Stimulated activated CD4-positive, alpha-beta T cell treated with anti-CD3 and anti-CD28 coated beads, Interleukin-4, amount 100 ng/mL, for 48 hours (primary cell): ENCODE data around the gene IMPA2.
"Not testable (repeated sequence)": the region's sequence is repeated elsewhere in the genome, so short reads cannot be mapped to it uniquely, and the experiment has no call there.

Experiments
- DNase-seq, 2 donors: peaks; one replicate each; pipeline ENCODE4 v3.0.0-alpha.2; 2020; ENCODE audit warnings: low read depth in 2 of 2

Gene IMPA2

GRCh38 chr18:12028040-12028628 lies 46.8 kb downstream of the IMPA2 start:
- no peak for DNase-seq

GRCh38 chr18:12028674-12029073 lies 47.4 kb downstream of the IMPA2 start:
- DNase-seq, result no peak

- DNase-seq, result no peak
These were observed 48.7 kb downstream of the IMPA2 start for GRCh38 chr18:12029786-12030584.

- no peak for DNase-seq
These were observed 49.4 kb downstream of the IMPA2 start for GRCh38 chr18:12030670-12031069.

- DNase-seq, result no peak
These were observed 49.9 kb downstream of the IMPA2 start for GRCh38 chr18:12031181-12031580.

GRCh38 chr18:12031846-12032245 lies 50.5 kb downstream of the IMPA2 start:
- no peak for DNase-seq

- DNase-seq, result no peak
These were observed 51.7 kb downstream of the IMPA2 start for GRCh38 chr18:12032786-12033642.

GRCh38 chr18:12033643-12034025 lies 52.3 kb downstream of the IMPA2 start:
- DNase-seq, result no peak

GRCh38 chr18:12034241-12035100 lies 53.2 kb downstream of the IMPA2 start:
- no peak for DNase-seq

- no peak for DNase-seq
These were observed 54.2 kb downstream of the IMPA2 start for GRCh38 chr18:12035481-12035880.

- DNase-seq, result no peak
These were observed 55.0 kb downstream of the IMPA2 start for GRCh38 chr18:12036201-12036751.

GRCh38 chr18:12038082-12038638 lies 56.9 kb downstream of the IMPA2 start:
- DNase-seq, result peak in 1 of 2 donors; percentile 24

GRCh38 chr18:12038639-12039539 lies 57.6 kb downstream of the IMPA2 start:
- DNase-seq, result peak; percentile 68 to 69

- not testable (repeated sequence) for DNase-seq
These were observed 58.2 kb downstream of the IMPA2 start for GRCh38 chr18:12039540-12039930.

GRCh38 chr18:12041561-12041960 lies 60.3 kb downstream of the IMPA2 start:
- peak in 1 of 2 donors; percentile 4 for DNase-seq

- no peak for DNase-seq
These were observed 62.5 kb downstream of the IMPA2 start for GRCh38 chr18:12043811-12044210.

- DNase-seq, result no peak
These were observed 63.3 kb downstream of the IMPA2 start for GRCh38 chr18:12044591-12044990.

- DNase-seq, result no peak
These were observed 64.9 kb downstream of the IMPA2 start for GRCh38 chr18:12046046-12046750.

- no peak for DNase-seq
These were observed 65.5 kb downstream of the IMPA2 start for GRCh38 chr18:12046751-12047335.
